SK-N-SH treated with all-trans-retinoic acid at 6 μM for 48 hours (cell line): ENCODE data around the gene KCND2.

Experiments used
- ARNTL ChIP-seq: fragments of 450-650 bp; formaldehyde crosslinking; IDR thresholded peaks from 2 replicates; pipeline ENCODE4 v1.5.0; 2020; ENCODE audit warnings: low read depth, mild to moderate bottlenecking, moderate library complexity, borderline replicate concordance
- ESRRG ChIP-seq: fragments of 250-450 bp; sonication (Bioruptor Pico); IDR thresholded peaks from 2 replicates; pipeline ENCODE4 v1.6.1; 2021; ENCODE audit warnings: mild to moderate bottlenecking
- ISL1 ChIP-seq: fragments of 250-450 bp; sonication (Bioruptor Pico); IDR thresholded peaks from 2 replicates; pipeline ENCODE4 v2.1.2; 2022; ENCODE audit warnings: mild to moderate bottlenecking, moderate library complexity
- OSR1 ChIP-seq: fragments of 250-450 bp; sonication (Bioruptor Pico); IDR thresholded peaks from 2 replicates; pipeline ENCODE4 v1.8.0; 2022; ENCODE audit warnings: moderate library complexity, mild to moderate bottlenecking, inconsistent platforms
- RARB ChIP-seq: fragments of 250-450 bp; sonication (Bioruptor Pico); IDR thresholded peaks from 2 replicates; pipeline ENCODE4 v1.8.0; 2021; ENCODE audit warnings: mild to moderate bottlenecking, moderate library complexity
- TCF4 ChIP-seq: fragments of 250-450 bp; sonication (Bioruptor Pico); IDR thresholded peaks from 2 replicates; pipeline ENCODE4 v1.8.0; 2021; ENCODE audit warnings: mild to moderate bottlenecking, moderate library complexity, borderline replicate concordance
- TOX ChIP-seq: fragments of 250-450 bp; sonication (Bioruptor Pico); IDR thresholded peaks from 2 replicates; pipeline ENCODE4 v1.8.0; 2021; ENCODE audit warnings: mild to moderate bottlenecking, moderate library complexity, borderline replicate concordance
- ZFP3 ChIP-seq: fragments of 250-450 bp; sonication (Bioruptor Pico); IDR thresholded peaks from 2 replicates; pipeline ENCODE4 v1.5.0; 2020; ENCODE audit warnings: mild to moderate bottlenecking, moderate library complexity
- ZFP30 ChIP-seq: fragments of 450-650 bp; formaldehyde crosslinking; IDR thresholded peaks from 2 replicates; pipeline ENCODE4 v1.5.0; 2022; ENCODE audit warnings: mild to moderate bottlenecking, moderate library complexity
- ZNF8 ChIP-seq: fragments of 450-650 bp; formaldehyde crosslinking; IDR thresholded peaks from 2 replicates; pipeline ENCODE4 v1.5.0; 2020; ENCODE audit warnings: mild to moderate bottlenecking, moderate library complexity
- TF ChIP-seq, protein P1 (sequence below): fragments of 250-450 bp; sonication (Bioruptor Pico); IDR thresholded peaks from 2 replicates; pipeline ENCODE4 v1.8.0; 2020; ENCODE audit warnings: mild to moderate bottlenecking, moderate library complexity, borderline replicate concordance
- TF ChIP-seq, protein P2 (sequence below): fragments of 250-450 bp; sonication (Bioruptor Pico); IDR thresholded peaks from 2 replicates; pipeline ENCODE4 v1.5.1; 2020; ENCODE audit warnings: low read depth, mild to moderate bottlenecking, moderate library complexity
- TF ChIP-seq, protein P3 (sequence below): fragments of 250-450 bp; sonication (Bioruptor Pico); IDR thresholded peaks from 2 replicates; pipeline ENCODE4 v1.8.0; 2021; ENCODE audit warnings: low read depth, mild to moderate bottlenecking, moderate library complexity, borderline replicate concordance

DNA sequence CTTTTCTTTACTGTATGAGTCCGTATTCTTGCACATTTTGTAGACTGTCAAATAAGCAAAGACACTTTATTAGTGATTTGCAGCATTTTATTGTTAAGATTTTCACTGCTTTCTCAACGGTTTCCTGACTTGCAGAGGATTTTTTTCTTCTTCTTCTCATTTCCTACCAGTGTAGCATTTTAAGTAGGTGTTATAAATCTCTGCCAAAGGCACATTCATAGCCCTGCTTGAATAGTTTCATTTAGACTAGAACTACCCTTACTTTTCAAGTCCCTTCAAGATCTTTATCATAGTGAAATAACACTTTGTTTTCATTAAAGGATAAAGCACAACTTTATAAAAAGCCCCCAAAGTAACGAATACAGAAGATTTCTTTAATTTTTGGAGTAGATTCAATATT is 313.6 kb downstream of the KCND2 start:
- TF ChIP-seq, protein P1, sequence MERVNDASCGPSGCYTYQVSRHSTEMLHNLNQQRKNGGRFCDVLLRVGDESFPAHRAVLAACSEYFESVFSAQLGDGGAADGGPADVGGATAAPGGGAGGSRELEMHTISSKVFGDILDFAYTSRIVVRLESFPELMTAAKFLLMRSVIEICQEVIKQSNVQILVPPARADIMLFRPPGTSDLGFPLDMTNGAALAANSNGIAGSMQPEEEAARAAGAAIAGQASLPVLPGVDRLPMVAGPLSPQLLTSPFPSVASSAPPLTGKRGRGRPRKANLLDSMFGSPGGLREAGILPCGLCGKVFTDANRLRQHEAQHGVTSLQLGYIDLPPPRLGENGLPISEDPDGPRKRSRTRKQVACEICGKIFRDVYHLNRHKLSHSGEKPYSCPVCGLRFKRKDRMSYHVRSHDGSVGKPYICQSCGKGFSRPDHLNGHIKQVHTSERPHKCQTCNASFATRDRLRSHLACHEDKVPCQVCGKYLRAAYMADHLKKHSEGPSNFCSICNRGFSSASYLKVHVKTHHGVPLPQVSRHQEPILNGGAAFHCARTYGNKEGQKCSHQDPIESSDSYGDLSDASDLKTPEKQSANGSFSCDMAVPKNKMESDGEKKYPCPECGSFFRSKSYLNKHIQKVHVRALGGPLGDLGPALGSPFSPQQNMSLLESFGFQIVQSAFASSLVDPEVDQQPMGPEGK (CRISPR knock-in tag): no peak
- TF ChIP-seq OSR1 (CRISPR knock-in tag) (no peak), TCF4 (CRISPR knock-in tag) (no peak), ARNTL (CRISPR knock-in tag) (no peak), ZFP3 (CRISPR knock-in tag) (no peak), ESRRG (CRISPR knock-in tag) (no peak), ZFP30 (CRISPR knock-in tag) (no peak), ISL1 (CRISPR knock-in tag) (no peak), TOX (CRISPR knock-in tag) (no peak), RARB (no peak), ZNF8 (CRISPR knock-in tag) (no peak)
- TF ChIP-seq, protein P2, sequence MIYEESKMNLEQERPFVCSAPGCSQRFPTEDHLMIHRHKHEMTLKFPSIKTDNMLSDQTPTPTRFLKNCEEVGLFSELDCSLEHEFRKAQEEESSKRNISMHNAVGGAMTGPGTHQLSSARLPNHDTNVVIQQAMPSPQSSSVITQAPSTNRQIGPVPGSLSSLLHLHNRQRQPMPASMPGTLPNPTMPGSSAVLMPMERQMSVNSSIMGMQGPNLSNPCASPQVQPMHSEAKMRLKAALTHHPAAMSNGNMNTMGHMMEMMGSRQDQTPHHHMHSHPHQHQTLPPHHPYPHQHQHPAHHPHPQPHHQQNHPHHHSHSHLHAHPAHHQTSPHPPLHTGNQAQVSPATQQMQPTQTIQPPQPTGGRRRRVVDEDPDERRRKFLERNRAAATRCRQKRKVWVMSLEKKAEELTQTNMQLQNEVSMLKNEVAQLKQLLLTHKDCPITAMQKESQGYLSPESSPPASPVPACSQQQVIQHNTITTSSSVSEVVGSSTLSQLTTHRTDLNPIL: no peak
- TF ChIP-seq, protein P3, sequence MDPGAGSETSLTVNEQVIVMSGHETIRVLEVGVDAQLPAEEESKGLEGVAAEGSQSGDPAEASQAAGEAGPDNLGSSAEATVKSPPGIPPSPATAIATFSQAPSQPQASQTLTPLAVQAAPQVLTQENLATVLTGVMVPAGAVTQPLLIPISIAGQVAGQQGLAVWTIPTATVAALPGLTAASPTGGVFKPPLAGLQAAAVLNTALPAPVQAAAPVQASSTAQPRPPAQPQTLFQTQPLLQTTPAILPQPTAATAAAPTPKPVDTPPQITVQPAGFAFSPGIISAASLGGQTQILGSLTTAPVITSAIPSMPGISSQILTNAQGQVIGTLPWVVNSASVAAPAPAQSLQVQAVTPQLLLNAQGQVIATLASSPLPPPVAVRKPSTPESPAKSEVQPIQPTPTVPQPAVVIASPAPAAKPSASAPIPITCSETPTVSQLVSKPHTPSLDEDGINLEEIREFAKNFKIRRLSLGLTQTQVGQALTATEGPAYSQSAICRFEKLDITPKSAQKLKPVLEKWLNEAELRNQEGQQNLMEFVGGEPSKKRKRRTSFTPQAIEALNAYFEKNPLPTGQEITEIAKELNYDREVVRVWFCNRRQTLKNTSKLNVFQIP (CRISPR knock-in tag): no peak
